Neuronal stem cell (in vitro differentiated cells): ENCODE results near the gene PTPRM.

Experiments used
- DNase-seq: peaks from one replicate; pipeline ENCODE4 v3.0.0-alpha.2; 2013; ENCODE audit warnings: low spot score
- H2AFZ ChIP-seq: one replicate; pipeline ENCODE4 v1.6.1; 2013; ENCODE audit warnings: mild to moderate bottlenecking, low read length, inconsistent platforms
- H2AK5ac ChIP-seq: 2 replicates; pipeline ENCODE4 v1.6.1; 2013; ENCODE audit warnings: low read depth, mild to moderate bottlenecking, inconsistent platforms, low read length, moderate library complexity, mixed read lengths
- H2BK120ac ChIP-seq: 2 replicates; pipeline ENCODE4 v1.6.1; 2013; ENCODE audit warnings: low read depth, mild to moderate bottlenecking, inconsistent platforms, low read length, moderate library complexity, mixed read lengths
- H2BK12ac ChIP-seq: one replicate; pipeline ENCODE4 v1.6.1; 2013; ENCODE audit warnings: low read length, inconsistent platforms
- H2BK15ac ChIP-seq: 2 replicates; pipeline ENCODE4 v1.6.1; 2013; ENCODE audit warnings: mild to moderate bottlenecking, low read length, inconsistent platforms, mixed read lengths
- H2BK5ac ChIP-seq: one replicate; pipeline ENCODE4 v1.6.1; 2013; ENCODE audit warnings: inconsistent platforms, mild to moderate bottlenecking, low read length, moderate library complexity
- H3K14ac ChIP-seq: one replicate; pipeline ENCODE4 v1.6.1; 2013; ENCODE audit warnings: low read length, inconsistent platforms
- H3K18ac ChIP-seq: 2 replicates; pipeline ENCODE4 v1.6.1; 2013; ENCODE audit warnings: low read length, inconsistent platforms
- H3K23ac ChIP-seq: 2 replicates; pipeline ENCODE4 v1.6.1; 2013; ENCODE audit warnings: low read depth, mild to moderate bottlenecking, mixed read lengths, low read length, inconsistent platforms; ENCODE audit not compliant: poor library complexity
- H3K27ac ChIP-seq: replicated peaks from 3 replicates; pipeline ENCODE4 v1.5.1; 2013; ENCODE audit warnings: low read length, inconsistent platforms
- H3K27me3 ChIP-seq, 3 experiments: 2 replicates each; pipeline ENCODE4 v1.6.1; 2013; ENCODE audit warnings: low read length in 3 of 3, mild to moderate bottlenecking in 2 of 3, inconsistent platforms in 1 of 3, low read depth in 1 of 3, mixed read lengths in 1 of 3, moderate library complexity in 1 of 3; ENCODE audit not compliant: control insufficient read depth in 3 of 3, insufficient read depth in 3 of 3
- H3K36me3 ChIP-seq, 2 donors: replicated peaks in 1 of 2; 2 replicates each; pipeline ENCODE4 v1.6.1; 2013; ENCODE audit warnings: low read length in 2 of 2; ENCODE audit not compliant: control insufficient read depth in 2 of 2, insufficient read depth in 2 of 2
- H3K4ac ChIP-seq: 2 replicates; pipeline ENCODE4 v1.6.1; 2013; ENCODE audit warnings: inconsistent platforms, mild to moderate bottlenecking, low read length, moderate library complexity
- H3K4me1 ChIP-seq, 2 donors: 1 replicate in 1 of 2; 2 replicates in 1 of 2; pipeline ENCODE4 v1.6.1; 2013; ENCODE audit warnings: low read length in 2 of 2, low read depth in 1 of 2; ENCODE audit not compliant: control insufficient read depth in 2 of 2, insufficient read depth in 1 of 2
- H3K4me2 ChIP-seq: one replicate; pipeline ENCODE4 v1.6.1; 2013; ENCODE audit warnings: mild to moderate bottlenecking, low read length, inconsistent platforms; ENCODE audit not compliant: insufficient read depth, poor library complexity, severe bottlenecking
- H3K4me3 ChIP-seq, 2 donors: 2 replicates each; pipeline ENCODE4 v1.5.1; 2013; ENCODE audit warnings: low read length in 2 of 2, mild to moderate bottlenecking in 2 of 2, inconsistent platforms in 1 of 2, moderate library complexity in 1 of 2
- H3K79me1 ChIP-seq: one replicate; pipeline ENCODE4 v1.6.1; 2013; ENCODE audit warnings: low read depth, mild to moderate bottlenecking, inconsistent platforms, low read length, moderate library complexity
- H3K9ac ChIP-seq: one replicate; pipeline ENCODE4 v1.6.1; 2013; ENCODE audit warnings: mild to moderate bottlenecking, low read depth, low read length, inconsistent platforms; ENCODE audit not compliant: poor library complexity
- H3K9me3 ChIP-seq, 2 donors: replicated peaks in 1 of 2; 2 replicates each; pipeline versions ENCODE3 to v1.6.1; 2013; ENCODE audit warnings: low read length in 2 of 2, mild to moderate bottlenecking in 2 of 2, inconsistent platforms in 1 of 2, low read depth in 1 of 2, mixed read lengths in 1 of 2, moderate library complexity in 1 of 2; ENCODE audit not compliant: control insufficient read depth in 2 of 2, insufficient read depth in 1 of 2
- H4K8ac ChIP-seq: one replicate; pipeline ENCODE4 v1.6.1; 2013; ENCODE audit warnings: low read depth, mild to moderate bottlenecking, inconsistent platforms, low read length, moderate library complexity
- H4K91ac ChIP-seq: one replicate; pipeline ENCODE4 v1.6.1; 2013; ENCODE audit warnings: low read length, low read depth, mild to moderate bottlenecking, inconsistent platforms; ENCODE audit not compliant: poor library complexity
- WGBS, 2 donors: extraction: QIAGEN DNeasy Blood & Tissue Kit; methylation state at CpG; one replicate each; pipeline ENCODE4 v1.1.7; 2013; ENCODE audit warnings: missing lambda C conversion rate in 2 of 2, mixed read lengths in 1 of 2; ENCODE audit not compliant: insufficient read length in 2 of 2, insufficient replicate concordance in 1 of 2; ENCODE audit errors: extremely low coverage in 2 of 2; 5-methylcytosine and 5-hydroxymethylcytosine counted together

PTPRM gene

DNA sequence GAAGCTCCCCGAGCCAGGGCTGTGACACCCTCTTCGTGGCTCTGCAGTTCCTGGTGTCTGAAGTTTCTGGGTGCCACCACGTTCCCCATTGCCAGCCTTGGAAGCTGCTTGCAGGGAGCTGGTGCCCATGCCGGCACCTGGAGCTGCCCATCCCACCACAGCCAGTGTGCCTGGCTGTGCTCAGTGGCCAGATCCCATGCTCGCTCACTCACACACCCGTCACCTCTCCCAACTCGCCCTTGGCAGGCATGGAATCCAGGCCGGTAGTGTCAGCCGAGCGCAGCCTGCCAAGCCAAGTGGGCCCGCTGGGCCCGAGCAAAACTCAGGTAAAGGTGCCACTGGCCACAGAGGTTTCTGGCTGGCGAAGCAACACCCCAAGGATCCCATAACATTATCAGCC, 370.2 kb downstream of the PTPRM start:
- Histone ChIP-seq H3K27ac (no peak overlapping the region), H2AK5ac (no peak overlapping the region)

GRCh38 chr18:7939521-7939920, 372.4 kb downstream of the PTPRM start:
- no peak overlapping the region for H3K9ac ChIP-seq
- no peak overlapping the region for H2AFZ ChIP-seq
- H3K4me2 ChIP-seq: no peak overlapping the region
- H2BK15ac ChIP-seq: no peak overlapping the region
- no peak overlapping the region for H4K91ac ChIP-seq
- H3K9me3 ChIP-seq: peaks cover 0 to 2% of the 10 kb centered on the region in 2 donors
- H3K14ac ChIP-seq: no peak overlapping the region
- H3K27ac ChIP-seq: no peak overlapping the region
- no peak for DNase-seq
- H3K23ac ChIP-seq: no peak overlapping the region
- no peaks in the 10 kb centered on the region for H3K27me3 ChIP-seq
- peaks cover 0 to 1% of the 10 kb centered on the region in 2 donors for H3K4me1 ChIP-seq
- no peak overlapping the region for H2BK120ac ChIP-seq
- H3K4ac ChIP-seq: no peak overlapping the region
- H3K79me1 ChIP-seq: no peaks in the 10 kb centered on the region
- no CpG with 5 or more reads among the region's 5 CpGs for WGBS, 2 donors
- H4K8ac ChIP-seq: no peak overlapping the region
- H2AK5ac ChIP-seq: no peak overlapping the region
- no peak overlapping the region for H3K4me3 ChIP-seq
- no peaks in the 10 kb centered on the region for H3K36me3 ChIP-seq
- H3K18ac ChIP-seq: no peak overlapping the region
- H2BK12ac ChIP-seq: no peak overlapping the region
- no peak overlapping the region for H2BK5ac ChIP-seq

More for the DNA sequence above, 370.2 kb downstream of the PTPRM start:
- Histone ChIP-seq H3K4ac (no peak overlapping the region), H2AFZ (no peak overlapping the region), H3K4me1 (peaks cover 0 to 1% of the 10 kb centered on the region in 2 donors), H3K18ac (no peak overlapping the region), H3K79me1 (no peaks in the 10 kb centered on the region), H4K8ac (no peak overlapping the region), H3K9me3 (peaks cover 0 to 2% of the 10 kb centered on the region in 2 donors), H3K14ac (no peak overlapping the region), H3K4me3 (no peak overlapping the region), H2BK12ac (no peak overlapping the region), H2BK15ac (no peak overlapping the region), H3K27me3 (no peaks in the 10 kb centered on the region), H3K9ac (no peak overlapping the region), H3K4me2 (no peak overlapping the region), H3K23ac (no peak overlapping the region), H2BK5ac (no peak overlapping the region), H4K91ac (no peak overlapping the region), H2BK120ac (no peak overlapping the region), H3K36me3 (no peaks in the 10 kb centered on the region)
- DNase-seq: no peak
- WGBS, 2 donors: no CpG with 5 or more reads among the region's 13 CpGs

- no peak overlapping the region for H2BK12ac ChIP-seq
- no CpG with 5 or more reads among the region's 5 CpGs for WGBS, 2 donors
- H2AFZ ChIP-seq: no peak overlapping the region
These were observed 373.3 kb downstream of the PTPRM start for GRCh38 chr18:7940379-7940778.

GRCh38 chr18:7940971-7941370, 373.9 kb downstream of the PTPRM start:
- H3K27me3 ChIP-seq: no peaks in the 10 kb centered on the region
- no peak overlapping the region for H2BK15ac ChIP-seq
- no peak overlapping the region for H3K4me2 ChIP-seq
- H3K79me1 ChIP-seq: no peaks in the 10 kb centered on the region
- H3K4me3 ChIP-seq: no peak overlapping the region
- H2BK12ac ChIP-seq: no peak overlapping the region
- peaks cover 0 to 2% of the 10 kb centered on the region in 2 donors for H3K9me3 ChIP-seq
- no peak overlapping the region for H2BK5ac ChIP-seq
- no CpG with 5 or more reads among the region's 4 CpGs for WGBS, 2 donors
- H3K4ac ChIP-seq: no peak overlapping the region
- no peak overlapping the region for H4K8ac ChIP-seq
- H2BK120ac ChIP-seq: no peak overlapping the region
- H3K23ac ChIP-seq: no peak overlapping the region
- no peak overlapping the region for H3K27ac ChIP-seq
- no peak overlapping the region for H2AK5ac ChIP-seq
- no peak overlapping the region for H3K9ac ChIP-seq
- peak; percentile 23 for DNase-seq
- no peak overlapping the region for H3K18ac ChIP-seq
- H3K14ac ChIP-seq: no peak overlapping the region
- H3K36me3 ChIP-seq: no peaks in the 10 kb centered on the region
- H3K4me1 ChIP-seq: peaks cover 0 to 1% of the 10 kb centered on the region in 2 donors
- no peak overlapping the region for H2AFZ ChIP-seq
- no peak overlapping the region for H4K91ac ChIP-seq

More at GRCh38 chr18:7940379-7940778, 373.3 kb downstream of the PTPRM start:
- Histone ChIP-seq H4K8ac (no peak overlapping the region), H4K91ac (peak overlapping the region; percentile 47), H3K27me3 (no peaks in the 10 kb centered on the region), H3K79me1 (no peaks in the 10 kb centered on the region), H3K4me3 (no peak overlapping the region), H3K4me1 (peaks cover 0 to 1% of the 10 kb centered on the region in 2 donors), H3K27ac (no peak overlapping the region), H2AK5ac (no peak overlapping the region), H2BK5ac (peak overlapping the region; percentile 9), H2BK120ac (no peak overlapping the region), H3K36me3 (no peaks in the 10 kb centered on the region), H2BK15ac (no peak overlapping the region), H3K4ac (no peak overlapping the region), H3K4me2 (no peak overlapping the region), H3K9ac (no peak overlapping the region), H3K9me3 (peaks cover 0 to 2% of the 10 kb centered on the region in 2 donors), H3K23ac (no peak overlapping the region), H3K18ac (peak overlapping the region; percentile 11), H3K14ac (no peak overlapping the region)
- no peak for DNase-seq
